GM12864 (cell line): ENCODE data around the gene BCAS4.

Experiments
- DNase-seq: peaks from one replicate; pipeline ENCODE4 v3.0.0-alpha.2; 2011; ENCODE audit warnings: low read depth
- H3K4me3 ChIP-seq: 2 replicates; pipeline ENCODE4 v1.5.1; 2011; ENCODE audit warnings: mild to moderate bottlenecking, low read depth, low read length, control low read depth
- CTCF ChIP-seq: IDR thresholded peaks from 2 replicates; pipeline ENCODE4 v1.5.1; 2011; ENCODE audit warnings: low read depth, mild to moderate bottlenecking, moderate library complexity, low read length, control low read depth, inconsistent platforms; ENCODE audit errors: missing control alignments

BCAS4 gene

GRCh38 chr20:50916934-50917333 lies 122.1 kb downstream of the BCAS4 start:
- no peak for DNase-seq
- H3K4me3 ChIP-seq: no peak overlapping the region
- no peak for TF ChIP-seq CTCF

- TF ChIP-seq CTCF: no peak
- no peak overlapping the region for H3K4me3 ChIP-seq
- no peak for DNase-seq
Measured at GRCh38 chr20:50918403-50918802, 123.5 kb downstream of the BCAS4 start.

- no peak for DNase-seq
- no peak for TF ChIP-seq CTCF
Measured at GRCh38 chr20:50919567-50919966, 124.7 kb downstream of the BCAS4 start.

GRCh38 chr20:50920997-50921396 lies 126.1 kb downstream of the BCAS4 start:
- no peak overlapping the region for H3K4me3 ChIP-seq
- no peak for TF ChIP-seq CTCF
- no peak for DNase-seq

More at GRCh38 chr20:50919567-50919966, 124.7 kb downstream of the BCAS4 start:
- H3K4me3 ChIP-seq: no peak overlapping the region

- no peak overlapping the region for H3K4me3 ChIP-seq
- no peak for TF ChIP-seq CTCF
- DNase-seq: no peak
Measured at GRCh38 chr20:50921803-50922501, 127.1 kb downstream of the BCAS4 start.

GRCh38 chr20:50924261-50924920 lies 129.5 kb downstream of the BCAS4 start:
- DNase-seq: no peak
- no peak overlapping the region for H3K4me3 ChIP-seq
- TF ChIP-seq CTCF: no peak

- DNase-seq: no peak
- no peak for TF ChIP-seq CTCF
- no peak overlapping the region for H3K4me3 ChIP-seq
Measured at GRCh38 chr20:50926530-50926929, 131.7 kb downstream of the BCAS4 start.
